GM21619 (cell line): ENCODE results near the gene ERC1.
"Not testable (repeated sequence)": the region's sequence is repeated elsewhere in the genome, so short reads cannot be mapped to it uniquely, and the experiment has no call there.

Experiments
- ATAC-seq: cut with Tn5 transposase; IDR thresholded peaks from one replicate; pipeline ENCODE4 v1.9.1; 2021; ENCODE audit not compliant: unreplicated experiment

Gene ERC1

DNA sequence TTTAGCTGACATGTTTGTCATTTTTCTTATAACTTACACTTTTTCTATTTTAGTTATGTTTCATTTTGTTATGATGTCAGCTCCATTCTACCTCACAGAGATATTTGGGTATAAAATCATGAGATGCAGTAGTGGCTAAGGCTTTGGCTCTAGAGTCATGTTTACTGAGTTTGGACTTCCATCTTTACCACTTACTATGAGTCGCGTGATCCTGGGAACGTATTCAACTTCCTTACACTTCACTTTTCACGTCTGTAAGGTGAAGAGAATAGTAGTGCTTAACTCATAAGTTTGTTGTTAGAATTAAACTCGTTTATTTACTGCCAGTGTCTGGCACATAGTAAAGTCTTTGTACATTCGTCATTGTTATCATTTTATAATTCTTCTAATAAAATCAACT is 126.3 kb downstream of the ERC1 start:
- ATAC-seq = no peak

DNA sequence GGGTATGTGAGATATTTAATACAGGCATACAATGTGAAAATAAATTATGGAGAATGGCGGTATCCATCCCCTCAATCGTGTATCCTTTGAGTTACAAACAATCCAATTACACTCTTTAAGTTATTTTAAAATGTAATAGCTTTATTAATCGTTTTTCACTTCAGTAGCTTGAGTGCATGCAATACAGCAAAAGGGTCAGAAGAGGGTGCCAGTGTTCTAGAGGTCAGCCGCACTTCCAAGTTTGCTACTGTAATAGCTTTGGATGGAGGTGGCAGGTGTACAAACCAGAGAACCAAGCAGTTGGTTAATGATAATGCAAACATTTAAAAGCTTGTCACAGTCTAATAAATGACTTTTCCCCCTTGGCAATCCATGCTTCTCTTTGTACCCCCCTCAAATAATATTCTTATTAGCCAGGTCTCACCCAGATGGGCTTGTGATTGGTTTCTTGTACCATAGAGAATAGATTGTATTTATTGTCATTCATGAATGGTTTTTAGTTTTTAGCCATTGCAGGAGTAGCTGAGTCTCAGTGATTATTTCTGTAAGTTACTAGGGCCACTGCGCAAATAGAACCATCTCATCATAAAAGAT is 127.0 kb downstream of the ERC1 start:
- ATAC-seq = no peak

DNA sequence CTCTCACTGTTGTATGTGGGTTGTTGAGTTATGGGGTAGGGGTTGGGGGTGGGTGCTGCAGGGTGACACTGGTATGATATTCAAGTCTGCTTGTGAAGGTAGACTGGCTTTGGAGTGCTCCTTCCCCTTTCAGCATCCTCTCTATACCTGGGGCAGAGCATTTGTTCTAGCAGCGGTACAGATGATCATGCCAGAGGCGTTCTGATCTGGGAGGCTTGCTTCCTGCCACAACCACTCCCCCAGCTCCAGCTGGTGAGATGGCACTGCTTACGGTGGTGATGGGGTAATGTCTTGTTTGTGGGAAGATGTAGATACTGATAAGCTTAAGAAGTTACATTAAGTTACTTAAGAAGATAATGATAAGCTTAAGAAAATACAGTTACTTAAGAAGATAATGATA is 131.8 kb downstream of the ERC1 start:
- ATAC-seq = no peak

DNA sequence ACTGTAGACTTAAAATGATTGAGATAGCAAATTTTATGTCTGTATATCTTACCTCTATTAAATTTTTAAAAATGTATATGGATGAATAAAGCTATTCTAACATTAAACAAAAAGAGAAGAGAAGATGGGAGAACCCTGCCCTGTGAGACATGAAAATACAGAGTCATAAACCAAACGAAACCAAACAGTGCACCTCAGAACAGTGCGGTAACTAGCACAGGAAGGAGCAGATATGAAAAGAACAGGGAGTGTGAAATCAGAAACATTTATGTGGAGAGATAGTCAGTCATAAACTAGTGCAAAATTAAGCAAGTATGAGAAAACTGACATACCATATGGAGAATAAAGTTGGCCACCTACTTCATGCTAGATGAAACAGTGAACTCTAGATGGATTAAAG is 135.1 kb downstream of the ERC1 start:
- no peak for ATAC-seq

DNA sequence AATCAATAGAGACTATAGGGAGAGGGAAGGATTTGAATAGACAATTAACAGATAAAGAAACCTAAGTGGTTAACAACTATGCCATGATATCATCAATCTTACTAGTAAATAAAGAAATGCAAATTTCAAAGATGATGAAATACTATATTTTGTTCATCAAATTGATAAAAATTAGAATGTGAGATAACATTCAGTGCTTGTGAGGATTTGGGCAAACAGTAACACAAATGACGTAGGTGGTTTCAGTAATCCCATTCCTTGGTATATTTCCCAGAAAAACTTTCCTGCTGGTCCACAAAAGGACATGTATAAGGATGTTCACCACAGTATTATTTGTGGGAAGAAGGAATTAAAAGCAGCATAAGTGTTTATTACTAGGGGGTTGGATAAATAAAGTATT is 136.0 kb downstream of the ERC1 start:
- ATAC-seq = no peak

DNA sequence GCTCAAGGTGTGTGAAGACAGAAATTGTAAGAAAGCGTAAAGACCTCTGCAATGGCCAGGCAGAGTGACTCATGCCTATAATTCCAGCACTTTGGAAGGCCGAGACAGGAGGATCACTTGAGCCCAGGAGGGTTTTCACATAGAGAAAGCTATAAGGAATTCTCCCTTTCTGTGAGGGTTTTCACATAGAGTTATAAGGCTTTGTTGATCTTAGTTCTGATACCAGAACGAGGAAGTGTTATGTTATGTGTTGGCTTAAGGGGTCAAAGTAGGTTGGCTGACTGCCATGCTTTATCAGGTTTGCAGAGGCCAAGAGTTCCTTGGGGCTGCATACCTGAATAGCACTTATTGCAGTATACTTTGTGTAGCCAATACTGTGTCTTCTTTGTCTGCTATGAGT is 139.1 kb downstream of the ERC1 start:
- no peak for ATAC-seq

DNA sequence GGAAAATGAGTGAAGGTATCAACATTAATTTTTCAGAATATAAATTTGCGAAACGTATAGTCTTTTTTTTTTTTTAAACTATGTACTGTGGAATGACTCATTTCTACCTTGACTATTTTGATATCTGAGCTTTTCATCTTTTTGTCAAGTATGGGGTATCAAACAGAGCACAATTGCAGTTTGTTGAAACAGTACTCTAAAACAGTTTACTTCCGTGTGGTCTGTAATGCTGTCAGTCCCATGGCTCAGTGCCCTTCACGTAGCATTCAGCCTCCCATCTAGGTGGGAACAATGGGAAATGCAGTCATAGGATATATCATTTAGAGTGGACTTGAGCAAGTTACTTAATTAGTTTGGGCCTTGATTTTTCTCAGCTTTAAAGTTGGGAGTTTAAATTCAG is 139.5 kb downstream of the ERC1 start:
- ATAC-seq = no peak

DNA sequence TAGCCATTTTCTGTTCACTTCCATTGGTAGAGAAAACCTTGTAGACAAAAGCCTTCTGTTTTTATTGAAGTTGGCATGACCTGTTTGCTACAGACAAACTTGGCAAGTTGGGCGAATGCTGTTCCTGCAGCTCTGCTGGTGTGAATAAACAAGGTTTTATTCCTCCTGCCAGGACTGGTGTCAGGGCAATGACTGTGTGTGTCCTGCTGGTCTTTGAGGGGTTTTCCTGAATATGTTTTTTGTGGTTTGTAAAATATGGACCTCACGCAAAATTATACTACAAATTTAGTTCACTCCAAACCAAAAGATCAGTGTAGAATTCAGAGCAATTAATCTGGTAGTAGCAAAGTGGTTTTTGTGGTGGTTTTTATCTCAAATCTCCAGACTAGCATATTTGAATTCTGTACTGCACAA is 140.8 kb downstream of the ERC1 start:
- ATAC-seq = no peak

DNA sequence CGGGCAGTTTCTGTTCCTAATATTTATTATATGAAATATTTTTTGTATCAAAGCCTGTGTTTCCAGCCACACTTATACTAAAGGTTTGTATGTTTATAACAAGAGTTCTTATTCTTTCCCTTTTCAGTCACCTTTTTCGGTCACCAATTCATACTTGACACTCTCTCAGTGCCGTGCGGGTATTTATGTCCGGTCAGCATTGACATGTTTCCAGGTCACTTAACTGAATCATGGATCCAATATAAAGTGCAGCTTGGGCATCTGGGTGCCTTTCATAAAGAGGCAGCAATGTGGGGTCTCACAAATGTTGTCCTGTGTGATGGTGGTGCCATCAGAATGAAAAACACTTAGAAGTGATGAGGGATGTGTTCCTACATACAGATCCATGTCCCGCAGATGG is 141.3 kb downstream of the ERC1 start:
- no peak for ATAC-seq

DNA sequence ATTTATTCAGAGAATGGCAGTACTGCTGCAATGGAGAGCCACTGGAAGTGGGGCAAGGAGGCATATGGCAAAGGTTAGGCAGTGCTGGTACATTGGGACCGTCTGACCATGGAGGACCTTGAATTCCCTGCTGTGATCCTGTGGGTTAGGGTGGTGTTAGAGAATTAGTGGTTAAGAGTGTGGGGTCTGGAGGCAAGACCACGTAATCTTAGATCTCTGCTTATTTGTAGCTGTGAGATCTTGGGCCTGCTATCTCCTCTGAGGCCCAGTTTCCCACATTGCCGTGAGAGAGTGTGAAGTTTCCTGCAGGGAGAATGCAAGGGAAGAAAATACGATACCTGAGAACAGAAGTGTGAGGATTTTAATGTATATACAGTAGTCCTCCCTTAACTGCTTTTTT is 147.7 kb downstream of the ERC1 start:
- ATAC-seq = no peak

DNA sequence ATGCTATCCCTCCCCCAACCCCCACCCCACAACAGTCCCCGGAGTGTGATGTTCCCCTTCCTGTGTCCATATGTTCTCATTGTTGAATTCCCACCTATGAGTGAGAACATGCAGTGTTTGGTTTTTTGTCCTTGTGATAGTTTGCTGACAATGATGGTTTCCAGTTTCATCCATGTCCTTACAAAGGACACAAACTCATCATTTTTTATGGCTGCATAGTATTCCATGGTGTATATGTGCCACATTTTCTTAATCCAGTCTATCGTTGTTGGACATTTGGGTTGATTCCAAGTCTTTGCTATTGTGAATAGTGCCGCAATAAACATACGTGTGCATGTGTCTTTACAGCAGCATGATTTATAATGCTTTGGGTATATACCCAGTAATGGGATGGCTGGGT is 155.7 kb downstream of the ERC1 start:
- ATAC-seq = not testable (repeated sequence)

DNA sequence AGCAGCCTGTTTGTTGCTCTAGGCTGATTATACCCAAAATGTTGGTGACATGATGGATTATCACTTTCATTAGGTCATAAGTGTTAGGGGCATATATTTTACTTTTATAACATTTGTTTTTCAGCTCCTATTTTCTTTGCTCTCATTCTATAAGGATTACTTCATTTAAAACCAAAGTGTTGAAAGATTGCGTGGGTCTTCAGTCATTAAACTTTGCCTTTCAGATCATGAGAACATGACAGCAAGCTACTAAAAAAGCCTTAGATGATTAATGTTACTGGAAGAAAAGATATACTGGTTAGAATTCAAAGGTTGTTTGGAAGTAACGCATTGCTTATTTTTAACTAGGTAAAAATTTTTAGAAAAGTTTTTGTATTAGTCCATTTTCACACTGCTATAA is 156.8 kb downstream of the ERC1 start:
- ATAC-seq = no peak

DNA sequence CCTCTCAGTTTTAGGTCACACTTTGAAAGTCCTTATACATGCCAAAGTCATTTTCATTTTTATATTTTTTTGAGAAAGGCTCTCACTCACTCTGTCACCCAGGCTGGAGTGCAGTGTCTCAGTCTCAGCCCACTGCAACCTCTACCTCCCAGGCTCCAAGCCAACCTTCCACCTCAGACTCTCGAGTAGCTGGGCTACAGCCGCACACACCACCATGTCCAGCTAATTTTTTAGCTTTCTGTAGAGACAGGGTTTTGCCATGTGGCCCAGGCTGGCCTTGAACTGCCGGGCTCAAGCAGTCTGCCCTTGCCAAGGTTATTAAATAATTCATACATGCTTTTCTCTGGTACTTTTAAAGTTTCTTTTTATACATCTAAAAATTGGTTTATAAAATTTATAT is 166.0 kb downstream of the ERC1 start:
- no peak for ATAC-seq

DNA sequence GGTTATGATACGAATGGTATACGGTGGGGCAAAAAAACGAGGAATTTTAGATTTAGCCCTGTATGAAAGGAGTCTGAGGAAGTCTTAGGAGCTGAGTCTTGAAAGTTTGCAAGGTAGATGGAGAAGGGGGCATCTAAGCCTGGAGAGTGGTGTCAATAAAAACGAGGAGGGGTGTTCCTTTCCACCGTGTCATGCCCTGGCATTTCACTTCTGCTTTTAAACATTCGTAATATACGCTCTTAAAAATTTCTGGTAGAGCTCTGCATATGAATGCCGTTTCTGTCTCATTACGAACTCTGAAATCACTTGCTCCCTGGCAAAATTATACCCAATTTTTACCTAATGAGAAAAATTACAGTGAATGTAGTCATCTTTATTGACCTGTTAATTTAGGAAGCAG is 170.2 kb downstream of the ERC1 start:
- ATAC-seq = no peak

DNA sequence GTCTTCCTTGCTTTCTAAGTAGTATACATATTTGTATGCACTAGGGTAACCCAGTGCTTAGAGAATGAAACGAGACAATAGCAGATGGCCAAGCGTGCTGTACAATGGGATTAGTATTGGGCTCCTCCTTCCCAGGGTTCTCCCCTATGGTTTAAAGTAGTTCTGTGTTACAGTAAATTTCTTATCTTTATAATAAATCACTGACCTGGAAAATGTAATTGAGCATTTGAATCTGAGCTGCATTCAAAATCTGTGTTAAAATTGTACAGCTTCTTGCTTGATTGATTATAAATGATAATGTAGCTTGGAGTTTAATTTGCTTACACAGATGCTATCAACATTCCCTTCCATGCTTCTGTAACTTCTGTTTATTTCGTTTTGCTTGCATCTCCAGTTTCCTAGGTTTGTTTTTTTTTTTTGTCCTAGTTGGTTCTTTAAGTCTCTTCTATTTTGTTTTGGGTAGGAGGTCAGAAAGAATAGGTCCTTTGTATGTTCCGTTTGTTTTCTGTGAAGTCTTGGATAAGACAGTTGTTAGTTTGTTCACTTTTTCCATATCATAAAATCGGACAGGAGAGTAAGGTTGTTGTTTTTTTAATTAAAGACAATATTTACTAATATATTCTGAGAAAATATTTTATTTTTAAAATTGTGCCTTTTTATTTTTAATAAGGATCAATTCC is 171.2 kb downstream of the ERC1 start:
- ATAC-seq = no peak

DNA sequence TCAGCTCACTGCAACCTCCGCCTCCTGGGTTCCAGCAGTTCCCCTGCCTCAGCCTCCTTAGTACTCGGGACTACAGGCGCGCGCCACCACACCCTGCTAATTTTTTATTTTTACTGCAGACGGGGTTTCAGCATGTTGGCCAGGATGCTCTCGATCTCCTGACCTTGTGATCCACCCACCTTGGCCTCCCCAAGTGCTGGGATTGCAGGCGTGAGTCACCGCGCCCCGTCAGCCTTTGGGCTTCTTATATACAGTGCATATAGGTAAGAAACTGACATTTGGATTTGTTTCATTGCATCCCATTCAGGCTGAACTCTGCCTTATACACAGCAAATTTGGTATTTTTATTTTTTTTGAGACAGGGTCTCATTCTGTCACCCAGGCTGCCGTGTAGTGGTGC is 176.8 kb downstream of the ERC1 start:
- no peak for ATAC-seq

DNA sequence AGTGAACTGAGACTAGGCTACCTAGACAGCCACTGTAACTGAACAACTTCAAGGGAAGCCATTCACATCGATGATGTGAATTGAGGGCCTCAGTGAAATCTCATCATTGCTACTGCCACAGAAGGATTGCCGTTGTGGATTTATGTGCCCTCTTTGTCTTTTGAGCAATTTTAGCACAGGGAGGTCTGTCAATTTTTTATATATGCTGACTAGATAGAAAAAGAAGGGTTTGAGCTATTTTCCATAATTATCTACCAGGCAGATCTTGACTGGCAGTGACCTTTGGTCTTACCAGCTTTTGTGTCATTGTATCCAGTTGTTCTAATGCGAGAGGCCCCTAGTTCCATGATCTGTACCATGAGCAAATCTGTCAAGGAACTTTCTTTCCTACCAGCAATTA is 179.4 kb downstream of the ERC1 start:
- no peak for ATAC-seq

DNA sequence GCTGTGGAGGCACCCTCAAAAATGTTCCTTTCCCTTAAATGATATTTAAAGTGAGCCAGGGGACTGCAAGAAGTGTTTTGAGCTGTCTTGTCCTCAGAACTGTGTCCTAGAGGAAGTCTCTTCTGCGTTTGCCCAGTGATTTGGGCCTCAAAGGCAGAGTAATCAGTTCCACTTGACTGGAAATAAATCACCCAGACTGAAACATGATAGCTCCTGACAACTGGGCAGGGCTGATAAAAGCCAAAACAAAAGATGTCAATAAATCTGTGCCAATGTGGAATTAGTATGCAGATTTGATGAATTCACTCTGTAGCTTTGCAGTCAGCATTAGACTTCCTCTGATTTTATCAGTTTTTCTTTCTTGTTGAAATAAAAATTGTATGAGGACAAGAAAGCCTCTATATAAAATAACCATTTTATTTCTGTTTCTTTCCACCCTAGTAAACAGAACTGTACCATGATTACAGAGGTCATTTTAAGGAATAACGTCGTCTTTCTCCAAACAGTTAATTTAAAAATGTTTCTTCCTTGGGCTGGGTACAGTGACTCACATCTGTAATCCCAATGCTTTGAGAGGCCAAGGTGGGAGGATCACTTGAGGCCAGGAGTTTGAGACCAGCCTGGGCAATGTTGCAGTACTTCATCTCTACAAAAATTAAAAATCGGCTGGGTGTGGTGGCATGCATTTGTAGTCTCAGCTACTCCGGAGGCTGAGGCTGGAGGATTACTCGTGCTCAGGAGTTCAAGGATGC is 180.8 kb downstream of the ERC1 start:
- ATAC-seq = no peak

DNA sequence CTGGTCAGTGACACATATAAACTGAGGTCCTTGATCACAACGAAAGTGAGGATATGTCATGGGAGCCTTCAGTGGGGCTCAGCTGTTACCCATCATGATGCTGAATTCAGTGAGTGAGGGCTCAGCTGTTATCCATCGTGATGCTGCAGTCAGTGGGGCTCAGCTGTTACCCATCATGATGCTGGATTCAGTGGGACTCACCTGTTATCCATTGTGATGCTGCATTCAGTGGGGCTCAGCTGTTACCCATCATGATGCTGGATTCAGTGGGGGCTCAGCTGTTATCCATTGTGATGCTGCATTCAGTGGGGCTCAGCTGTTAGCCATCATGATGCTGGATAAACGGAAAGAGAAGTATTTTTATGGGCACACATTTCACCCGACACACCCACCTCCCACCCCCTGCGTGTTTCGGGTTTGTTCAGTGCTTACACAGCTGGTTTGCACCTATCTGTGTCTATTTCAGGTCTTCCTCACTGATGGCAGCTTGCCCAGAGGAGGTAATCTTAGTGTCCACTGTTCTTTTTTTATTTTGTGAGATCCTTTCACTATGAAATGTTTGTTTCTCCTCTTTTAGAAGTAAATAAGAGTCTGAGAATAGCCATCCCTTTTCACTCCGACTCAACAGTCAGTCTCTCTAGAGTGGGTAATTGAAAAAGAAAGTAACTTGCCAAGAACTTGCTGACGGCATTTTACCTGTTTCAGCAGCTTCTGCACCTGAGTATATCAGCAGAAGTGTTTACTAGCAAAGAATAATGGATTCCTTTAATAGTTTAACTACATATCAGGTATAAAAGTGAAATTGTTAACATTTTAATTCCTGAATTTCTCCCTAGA is 183.0 kb downstream of the ERC1 start:
- ATAC-seq = no peak

DNA sequence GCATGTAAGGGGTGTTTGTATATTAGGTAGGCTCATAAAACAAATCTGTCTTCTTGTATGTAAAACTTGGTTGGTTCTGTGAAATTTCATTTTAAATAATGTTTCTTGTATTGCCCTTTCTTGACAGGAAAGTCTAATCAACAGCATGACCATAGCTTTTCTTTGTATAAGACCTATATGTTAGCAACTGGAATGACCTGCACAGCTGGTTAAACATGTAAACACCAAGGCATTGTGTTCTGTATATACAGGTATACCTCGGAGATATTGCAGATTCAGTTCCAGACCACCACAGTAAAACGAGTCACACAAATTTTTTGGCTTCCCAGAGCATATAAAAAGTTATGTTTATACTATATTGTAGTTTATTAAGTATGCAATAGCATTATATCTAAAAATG is 183.6 kb downstream of the ERC1 start:
- ATAC-seq = no peak

DNA sequence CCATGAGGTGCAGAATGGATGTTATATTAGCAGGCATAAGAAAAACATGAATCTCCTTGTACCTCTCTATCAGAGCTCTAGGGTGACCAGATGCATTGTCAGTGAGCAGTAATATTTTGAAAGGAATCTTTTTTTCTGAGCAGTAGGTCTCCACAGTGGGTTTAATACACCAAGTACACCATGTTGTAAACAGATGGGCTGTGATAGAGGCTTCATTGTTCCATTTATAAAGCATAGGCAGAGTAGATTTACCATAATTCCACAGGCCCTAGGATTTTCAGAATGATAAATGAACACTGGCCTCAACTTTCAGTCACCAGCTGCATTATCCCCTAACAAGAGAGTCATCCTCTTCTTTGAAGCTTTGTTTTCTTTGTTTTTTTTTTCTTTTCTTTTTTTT is 185.2 kb downstream of the ERC1 start:
- ATAC-seq = no peak

DNA sequence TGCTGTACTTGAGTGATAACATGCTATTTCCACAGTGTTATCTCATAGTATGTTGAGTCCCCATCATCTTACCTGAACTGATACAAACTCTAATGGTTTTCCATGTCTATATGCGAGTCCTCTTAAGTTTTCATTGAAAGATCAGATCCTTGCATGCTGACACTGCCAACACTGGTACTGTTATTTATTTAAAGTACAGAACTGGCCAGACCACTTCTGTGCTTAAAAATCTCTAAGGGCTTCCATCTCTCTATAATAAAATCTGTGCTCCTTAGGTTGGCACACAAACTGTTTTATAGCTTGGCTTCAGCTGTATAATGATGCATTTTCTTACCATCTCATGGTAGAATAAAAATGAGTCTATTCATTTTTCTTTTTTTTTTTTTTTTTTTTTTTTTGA is 188.1 kb downstream of the ERC1 start:
- no peak for ATAC-seq
